GM19438 (cell line): ENCODE results near the gene KCNK16.

Experiments used
- ATAC-seq: cut with Tn5 transposase; IDR thresholded peaks from one replicate; pipeline ENCODE4 v1.9.1; 2021; ENCODE audit warnings: low read depth; ENCODE audit not compliant: unreplicated experiment

The KCNK16 gene

GRCh38 chr6:39281312-39281980 lies 41.1 kb downstream of the KCNK16 start:
- no peak for ATAC-seq

- no peak for ATAC-seq
Observed at GRCh38 chr6:39280247-39280731, 42.2 kb downstream of the KCNK16 start.

GRCh38 chr6:39279539-39279938 lies 43.0 kb downstream of the KCNK16 start:
- ATAC-seq, result no peak

GRCh38 chr6:39276379-39276995 lies 46.0 kb downstream of the KCNK16 start:
- no peak for ATAC-seq

GRCh38 chr6:39274903-39275302 lies 47.6 kb downstream of the KCNK16 start:
- ATAC-seq, result no peak

- ATAC-seq, result no peak
Observed at GRCh38 chr6:39274471-39274870, 48.0 kb downstream of the KCNK16 start.

GRCh38 chr6:39273406-39273821 lies 49.1 kb downstream of the KCNK16 start:
- no peak for ATAC-seq

GRCh38 chr6:39269961-39270360 lies 52.5 kb downstream of the KCNK16 start:
- ATAC-seq, result no peak

GRCh38 chr6:39268721-39269120 lies 53.8 kb downstream of the KCNK16 start:
- ATAC-seq, result no peak

- ATAC-seq, result no peak
Observed at GRCh38 chr6:39268171-39268570, 54.3 kb downstream of the KCNK16 start.

- no peak for ATAC-seq
Observed at GRCh38 chr6:39266782-39267355, 55.6 kb downstream of the KCNK16 start.

- ATAC-seq, result no peak
Observed at GRCh38 chr6:39266375-39266774, 56.1 kb downstream of the KCNK16 start.
